GM12891 (cell line): ENCODE measurements around the gene NEU1.
"Not testable (repeated sequence)": the region's sequence is repeated elsewhere in the genome, so short reads cannot be mapped to it uniquely, and the experiment has no call there.

Experiments
- PAX5 ChIP-seq: IDR thresholded peaks from 2 replicates; pipeline ENCODE4 v1.6.1; 2011; ENCODE audit warnings: low read length, moderate library complexity, mild to moderate bottlenecking; ENCODE audit not compliant: insufficient read depth, severe bottlenecking
- POLR2A ChIP-seq: IDR thresholded peaks from 2 replicates; pipeline ENCODE4 v1.6.1; 2011; ENCODE audit warnings: low read depth, low read length, control low read depth
- POLR2AphosphoS5 ChIP-seq: IDR thresholded peaks from 2 replicates; pipeline ENCODE4 v1.6.1; 2011; ENCODE audit warnings: low read depth, low read length, control low read depth

GRCh38 chr6:31909298-31909697 lies 46.7 kb upstream of the NEU1 start:
- not testable (repeated sequence) for TF ChIP-seq POLR2A, POLR2AphosphoS5, PAX5
